B cell (primary cell): Measurements from ENCODE around the gene BEST2. TPM values are rescaled to one million over a fixed set of nuclear protein-coding genes. Genes with fewer than 3 reads are reported as not detected.

ENCODE experiments used
- ATAC-seq: fragments of 200-7000 bp; cut with Tn5 transposase; one replicate; pipeline ENCODE4 v1.10.0; 2021; ENCODE audit warnings: low read depth, mild to moderate bottlenecking, moderate number of reproducible peaks, moderate library complexity
- CTCF ChIA-PET: fragments of 350-600 bp; sonication (Branson Sonifier 250); formaldehyde crosslinking; loops from one replicate; lab custom pipeline; 2021; ENCODE audit warnings: antibody characterized with exemption, inconsistent platforms; lab: Charles Lee
- POLR2A ChIA-PET: fragments of 350-600 bp; sonication (Branson Sonifier 250); formaldehyde crosslinking; loops from one replicate; lab custom pipeline; 2021; ENCODE audit warnings: antibody characterized with exemption; lab: Charles Lee
- DNase-seq: peaks from one replicate; pipeline ENCODE4 v3.0.0; 2013
- H2AFZ ChIP-seq: 2 replicates; pipeline ENCODE4 v1.6.1; 2012; ENCODE audit warnings: mild to moderate bottlenecking, low read depth, low read length; ENCODE audit not compliant: insufficient read depth, poor library complexity, severe bottlenecking
- H3K27ac ChIP-seq, 2 donors: 1 replicate in 1 of 2; 2 replicates in 1 of 2; pipeline ENCODE4 v1.5.1; 2012 to 2013; ENCODE audit warnings: low read length in 2 of 2, mild to moderate bottlenecking in 2 of 2, moderate library complexity in 1 of 2
- H3K27me3 ChIP-seq, 4 experiments: fragments of 200-600 bp in 1 of 4; sonication (generic) in 1 of 4; replicated peaks in 1 of 4; 1 replicate in 2 of 4; 2 replicates in 2 of 4; pipeline versions ENCODE4 v1.6.1 to v1.7.0; 2013 to 2016; ENCODE audit warnings: low read length in 3 of 4, mild to moderate bottlenecking in 2 of 4, mixed read lengths in 1 of 4, moderate library complexity in 1 of 4; ENCODE audit not compliant: insufficient read depth in 4 of 4, control insufficient read depth in 3 of 4; ENCODE audit errors: control extremely low read depth in 1 of 4
- H3K36me3 ChIP-seq, 2 experiments: replicated peaks in 1 of 2; 1 replicate in 1 of 2; 2 replicates in 1 of 2; pipeline versions ENCODE4 v1.6.1 to v1.7.1; 2013; ENCODE audit warnings: low read length in 1 of 2; ENCODE audit not compliant: insufficient read depth in 2 of 2, control insufficient read depth in 1 of 2; ENCODE audit errors: control extremely low read depth in 1 of 2, extremely low read depth in 1 of 2
- H3K4me1 ChIP-seq, 2 donors: fragments of 200-600 bp in 1 of 2; sonication (generic) in 1 of 2; 1 replicate in 1 of 2; 2 replicates in 1 of 2; pipeline versions ENCODE4 v1.5.1 to v1.6.1; 2013 to 2017; ENCODE audit warnings: low read length in 2 of 2; ENCODE audit not compliant: control insufficient read depth in 2 of 2, insufficient read depth in 2 of 2
- H3K4me2 ChIP-seq: replicated peaks from 2 replicates; pipeline ENCODE3; 2012; ENCODE audit warnings: mild to moderate bottlenecking, low read depth, low read length; ENCODE audit not compliant: poor library complexity, severe bottlenecking
- H3K4me3 ChIP-seq, 5 experiments: fragments of 200-600 bp in 1 of 5; sonication (generic) in 1 of 5; 1 replicate in 3 of 5; 2 replicates in 2 of 5; pipeline versions ENCODE4 v1.5.1 to v1.7.0; 2011 to 2016; ENCODE audit warnings: low read length in 4 of 5, mild to moderate bottlenecking in 4 of 5, low read depth in 2 of 5, control low read depth in 1 of 5, moderate library complexity in 1 of 5; ENCODE audit not compliant: insufficient read depth in 1 of 5; ENCODE audit errors: control extremely low read depth in 1 of 5, extremely low read depth in 1 of 5
- H3K79me2 ChIP-seq: fragments of 200-600 bp; sonication (generic); one replicate; pipeline ENCODE4 v1.6.0; 2016; ENCODE audit warnings: low read length; ENCODE audit not compliant: control insufficient read depth, insufficient read depth
- H3K9ac ChIP-seq: fragments of 200-600 bp; sonication (generic); 2 replicates; pipeline ENCODE4 v1.6.1; 2017; ENCODE audit warnings: mild to moderate bottlenecking, low read length, moderate library complexity
- H3K9me3 ChIP-seq, 3 donors: one replicate each; pipeline versions ENCODE4 v1.6.1 to v1.7.1; 2013; ENCODE audit warnings: low read length in 2 of 3; ENCODE audit not compliant: control insufficient read depth in 2 of 3, insufficient read depth in 1 of 3; ENCODE audit errors: control extremely low read depth in 1 of 3
- H4K20me1 ChIP-seq: 2 replicates; pipeline ENCODE4 v1.6.0; 2012; ENCODE audit warnings: mild to moderate bottlenecking, low read length; ENCODE audit not compliant: insufficient read depth, control insufficient read depth, poor library complexity, severe bottlenecking
- H3K27ac Mint-ChIP-seq: one replicate; pipeline ENCODE4 v1.8.0; 2021; ENCODE audit warnings: mixed read lengths
- H3K27me3 Mint-ChIP-seq: one replicate; pipeline ENCODE4 v1.8.0; 2021; ENCODE audit warnings: mixed read lengths
- H3K4me1 Mint-ChIP-seq: one replicate; pipeline ENCODE4 v1.8.0; 2021; ENCODE audit warnings: mixed read lengths
- H3K4me3 Mint-ChIP-seq: one replicate; pipeline ENCODE4 v1.8.0; 2021; ENCODE audit warnings: mixed read lengths
- H3K9me3 Mint-ChIP-seq: one replicate; pipeline ENCODE4 v1.8.0; 2022; ENCODE audit warnings: mixed read lengths; ENCODE audit not compliant: insufficient read depth
- CTCF ChIP-seq: fragments of 200-600 bp; IDR thresholded peaks from one replicate; pipeline ENCODE4 v1.8.0; 2022; ENCODE audit warnings: antibody characterized with exemption, mild to moderate bottlenecking
- EZH2 ChIP-seq: IDR thresholded peaks from 2 replicates; pipeline ENCODE4 v1.6.1; 2012; ENCODE audit warnings: borderline replicate concordance, low read depth, mild to moderate bottlenecking, moderate library complexity, low read length; ENCODE audit not compliant: insufficient read depth, poor library complexity, severe bottlenecking
- WGBS: methylation state at CpG from one replicate; pipeline ENCODE4 v1.1.5; 2013; ENCODE audit warnings: missing lambda C conversion rate; ENCODE audit not compliant: insufficient coverage; 5-methylcytosine and 5-hydroxymethylcytosine counted together
- intact Hi-C: fragments of 100-400 bp; cut with micrococcal nuclease; formaldehyde crosslinking; loops from one replicate; pipeline ENCODE4 v1.10.0; 2022
- polyA plus RNA-seq: library from polyadenylated mRNA; depleted of rRNA; stranded (reverse); fragments of >200 nt; gene quantifications from 2 replicates; pipeline ENCODE4 v1.2.3, GENCODE V29; 2012
- total RNA-seq, 2 donors: library from RNA; stranded (reverse); fragments of 120-200 nt in 1 of 2; gene quantifications; 1 replicate in 1 of 2; 2 replicates in 1 of 2; pipeline versions ENCODE4 v1.2.3 to v1.2.4, GENCODE V29; 2013 to 2022

Gene BEST2
- total and polyA plus RNA-seq, 2 donors (not counting 1 experiment from before 2014, with no cell fraction given) = 0.07 TPM; not detected in 1

- H3K9me3 ChIP-seq = no peaks in the 10 kb centered on the region
- no peaks in the 10 kb centered on the region for H3K4me1 Mint-ChIP-seq
- DNase-seq (no peak), ATAC-seq (no peak)
- H3K27me3 ChIP-seq = no peaks in the 10 kb centered on the region
- no peak overlapping the region for H3K9ac ChIP-seq
- H3K27ac Mint-ChIP-seq = no peak overlapping the region
- peaks cover 8 to 64% of the 10 kb centered on the region in 2 experiments for H3K36me3 ChIP-seq
- H3K27ac ChIP-seq = no peak overlapping the region
- TF ChIP-seq CTCF (no peak), EZH2 (no peak)
- H3K27me3 Mint-ChIP-seq = no peaks in the 10 kb centered on the region
- WGBS = 100% methylated on average over 8 of the region's 13 CpGs
- no peaks in the 10 kb centered on the region for H4K20me1 ChIP-seq
- H3K79me2 ChIP-seq = peaks cover 6% of the 10 kb centered on the region
- H3K9me3 Mint-ChIP-seq = no peaks in the 10 kb centered on the region
- H3K4me3 Mint-ChIP-seq = no peak overlapping the region
- no peak overlapping the region for H3K4me3 ChIP-seq
- no peaks in the 10 kb centered on the region for H3K4me1 ChIP-seq
- POLR2A ChIA-PET = interaction anchor here (0.6 kb wide), 1 partner anchor 123 kb away, joined by 4 read pairs; no protein-coding TSS in a partner anchor
- H3K4me2 ChIP-seq = no peak overlapping the region
- CTCF ChIA-PET = no interaction called here
- H2AFZ ChIP-seq = no peak overlapping the region
- intact Hi-C loops = no loop called here
Measured at GRCh38 chr19:12706332-12706718, 45.3 kb upstream of the BEST2 start.

- Histone ChIP-seq H3K4me1 (no peaks in the 10 kb centered on the region), H4K20me1 (no peaks in the 10 kb centered on the region), H3K36me3 (peaks cover 2 to 54% of the 10 kb centered on the region in 2 experiments), H3K79me2 (peaks cover 3% of the 10 kb centered on the region), H3K27me3 (no peaks in the 10 kb centered on the region), H2AFZ (no peak overlapping the region), H3K27ac (no peak overlapping the region), H3K9ac (no peak overlapping the region), H3K4me3 (no peak overlapping the region), H3K4me2 (no peak overlapping the region), H3K9me3 (no peaks in the 10 kb centered on the region)
- ChIA-PET POLR2A (no interaction called here), CTCF (interaction anchor here (0.7 to 1.1 kb wide), 3 partner anchors 9 to 1964 kb away, joined by 3 read pairs; no protein-coding TSS in a partner anchor)
- Mint-ChIP-seq H3K4me1 (no peaks in the 10 kb centered on the region), H3K4me3 (no peak overlapping the region), H3K27me3 (no peaks in the 10 kb centered on the region), H3K9me3 (no peaks in the 10 kb centered on the region), H3K27ac (no peak overlapping the region)
- intact Hi-C loops = no loop called here
- WGBS = 100% methylated on average over 7 of the region's 8 CpGs
- TF ChIP-seq CTCF (no peak), EZH2 (no peak)
- no peak for ATAC-seq
- DNase-seq = no peak
Measured at GRCh38 chr19:12708641-12709040, 43.0 kb upstream of the BEST2 start.
